H9 (cell line): ENCODE results near the gene FBXO38. TPM values are rescaled to one million over a fixed set of nuclear protein-coding genes. Genes with fewer than 3 reads are reported as not detected.

Experiments
- DNase-seq: peaks from one replicate; pipeline ENCODE4 v3.0.0-alpha.2; 2017
- H2AFZ ChIP-seq: one replicate; pipeline ENCODE4 v1.6.1; 2013; ENCODE audit warnings: mild to moderate bottlenecking, low read length, control low read depth, moderate library complexity
- H2AK5ac ChIP-seq: 2 replicates; pipeline ENCODE4 v1.6.1; 2013; ENCODE audit warnings: low read length, control low read depth, mixed read lengths; ENCODE audit not compliant: insufficient read length
- H2BK120ac ChIP-seq: one replicate; pipeline ENCODE4 v1.6.1; 2013; ENCODE audit warnings: low read depth, mild to moderate bottlenecking, low read length, control low read depth, inconsistent platforms; ENCODE audit not compliant: poor library complexity, severe bottlenecking
- H2BK12ac ChIP-seq: 2 replicates; pipeline ENCODE4 v1.6.1; 2013; ENCODE audit warnings: low read length, control low read depth, mixed read lengths, low read depth; ENCODE audit not compliant: insufficient read length
- H2BK15ac ChIP-seq: 2 replicates; pipeline ENCODE4 v1.6.1; 2013; ENCODE audit warnings: low read depth, low read length, control low read depth
- H2BK20ac ChIP-seq: one replicate; pipeline ENCODE4 v1.6.1; 2013; ENCODE audit warnings: low read depth, mild to moderate bottlenecking, low read length, control low read depth, inconsistent platforms; ENCODE audit not compliant: poor library complexity, severe bottlenecking
- H2BK5ac ChIP-seq: 2 replicates; pipeline ENCODE4 v1.6.1; 2013; ENCODE audit warnings: low read length, control low read depth, mixed read lengths; ENCODE audit not compliant: insufficient read length
- H3K14ac ChIP-seq: 2 replicates; pipeline ENCODE4 v1.6.1; 2013; ENCODE audit warnings: low read length, control low read depth; ENCODE audit not compliant: insufficient read depth
- H3K18ac ChIP-seq: 2 replicates; pipeline ENCODE4 v1.6.1; 2013; ENCODE audit warnings: low read depth, mild to moderate bottlenecking, mixed read lengths, low read length, control low read depth; ENCODE audit not compliant: insufficient read length
- H3K23ac ChIP-seq: 2 replicates; pipeline ENCODE4 v1.6.1; 2013; ENCODE audit warnings: low read length, control low read depth, mixed read lengths, low read depth; ENCODE audit not compliant: insufficient read length
- H3K23me2 ChIP-seq: 2 replicates; pipeline ENCODE4 v1.6.1; 2013; ENCODE audit warnings: low read depth, mild to moderate bottlenecking, mixed read lengths, low read length, control low read depth; ENCODE audit not compliant: insufficient read length, poor library complexity, severe bottlenecking
- H3K27ac ChIP-seq: 2 replicates; pipeline ENCODE4 v1.5.1; 2013; ENCODE audit warnings: low read length, control low read depth, mixed read lengths, low read depth; ENCODE audit not compliant: insufficient read length
- H3K27me3 ChIP-seq: 2 replicates; pipeline ENCODE4 v1.6.1; 2013; ENCODE audit warnings: low read length, control low read depth, inconsistent platforms; ENCODE audit not compliant: insufficient read depth
- H3K4ac ChIP-seq: 2 replicates; pipeline ENCODE4 v1.6.1; 2013; ENCODE audit warnings: low read depth, mild to moderate bottlenecking, control low read depth, inconsistent platforms, low read length, moderate library complexity
- H3K4me1 ChIP-seq: 2 replicates; pipeline ENCODE4 v1.6.1; 2013; ENCODE audit warnings: low read length, control low read depth, inconsistent platforms; ENCODE audit not compliant: insufficient read depth
- H3K4me2 ChIP-seq: 2 replicates; pipeline ENCODE4 v1.6.1; 2013; ENCODE audit warnings: low read length, control low read depth, mixed read lengths; ENCODE audit not compliant: insufficient read length, insufficient read depth
- H3K56ac ChIP-seq: 2 replicates; pipeline ENCODE4 v1.6.1; 2013; ENCODE audit warnings: low read depth, mild to moderate bottlenecking, mixed read lengths, low read length, control low read depth; ENCODE audit not compliant: insufficient read length
- H3K79me1 ChIP-seq: 2 replicates; pipeline ENCODE4 v1.6.1; 2013; ENCODE audit warnings: low read depth, mild to moderate bottlenecking, moderate library complexity, low read length, control low read depth, inconsistent platforms; ENCODE audit not compliant: insufficient read depth, poor library complexity, severe bottlenecking
- H3K79me2 ChIP-seq: 2 replicates; pipeline ENCODE4 v1.6.1; 2013; ENCODE audit warnings: low read length, control low read depth, inconsistent platforms; ENCODE audit not compliant: insufficient read depth
- H3K9ac ChIP-seq: 2 replicates; pipeline ENCODE4 v1.6.1; 2013; ENCODE audit warnings: low read length, control low read depth, mixed read lengths; ENCODE audit not compliant: insufficient read length; ENCODE audit errors: extremely low read depth
- H3K9me3 ChIP-seq: one replicate; pipeline ENCODE4 v1.6.1; 2013; ENCODE audit warnings: low read depth, low read length, inconsistent platforms; ENCODE audit not compliant: control insufficient read depth
- H3T11ph ChIP-seq: one replicate; pipeline ENCODE4 v1.6.1; 2013; ENCODE audit warnings: mild to moderate bottlenecking, low read length, control low read depth, inconsistent platforms
- H4K20me1 ChIP-seq: one replicate; pipeline ENCODE4 v1.6.1; 2013; ENCODE audit not compliant: control insufficient read depth, insufficient read length, insufficient read depth
- H4K5ac ChIP-seq: 2 replicates; pipeline ENCODE4 v1.6.1; 2013; ENCODE audit warnings: low read depth, mild to moderate bottlenecking, mixed read lengths, low read length, control low read depth; ENCODE audit not compliant: insufficient read length
- H4K8ac ChIP-seq: replicated peaks from 2 replicates; pipeline ENCODE4 v1.6.1; 2013; ENCODE audit warnings: low read length, control low read depth, mixed read lengths, low read depth; ENCODE audit not compliant: insufficient read length
- H4K91ac ChIP-seq: 2 replicates; pipeline ENCODE4 v1.6.1; 2013; ENCODE audit warnings: low read depth, mild to moderate bottlenecking, moderate library complexity, mixed read lengths, low read length, control low read depth; ENCODE audit not compliant: insufficient read length
- H3K27ac Mint-ChIP-seq, 3 experiments: 2 replicates in 2 of 3; 3 replicates in 1 of 3; pipeline ENCODE4 v1.8.0; 2020 to 2021; ENCODE audit warnings: mixed read lengths in 3 of 3, mild to moderate bottlenecking in 1 of 3, moderate library complexity in 1 of 3
- H3K27me3 Mint-ChIP-seq: 2 replicates; pipeline ENCODE4 v1.8.0; 2021; ENCODE audit warnings: low read depth, mild to moderate bottlenecking, moderate library complexity, mixed read lengths
- H3K36me3 Mint-ChIP-seq, 3 experiments: 2 replicates in 2 of 3; 3 replicates in 1 of 3; pipeline ENCODE4 v1.8.0; 2020 to 2021; ENCODE audit warnings: low read depth in 3 of 3, mixed read lengths in 3 of 3; ENCODE audit not compliant: insufficient read depth in 1 of 3
- H3K4me1 Mint-ChIP-seq, 2 experiments: 2 replicates each; pipeline ENCODE4 v1.8.0; 2020; ENCODE audit warnings: mixed read lengths in 2 of 2
- H3K4me3 Mint-ChIP-seq, 2 experiments: 2 replicates in 1 of 2; 3 replicates in 1 of 2; pipeline ENCODE4 v1.8.0; 2020 to 2021; ENCODE audit warnings: mild to moderate bottlenecking in 2 of 2, mixed read lengths in 2 of 2, moderate library complexity in 1 of 2
- H3K9me3 Mint-ChIP-seq, 2 experiments: 2 replicates in 1 of 2; 3 replicates in 1 of 2; pipeline ENCODE4 v1.8.0; 2020; ENCODE audit warnings: mild to moderate bottlenecking in 2 of 2, mixed read lengths in 2 of 2, moderate library complexity in 1 of 2
- WGBS: extraction: QIAGEN DNeasy Blood & Tissue Kit; methylation state at CpG from one replicate; pipeline ENCODE4 v1.1.7; 2013; ENCODE audit warnings: missing lambda C conversion rate, low lambda C conversion rate, mixed read lengths; ENCODE audit not compliant: insufficient read length; ENCODE audit errors: extremely low coverage; 5-methylcytosine and 5-hydroxymethylcytosine counted together
- total RNA-seq: library from RNA; stranded (reverse); gene quantifications from 2 replicates; pipeline ENCODE4 v1.2.1, GENCODE V29; 2021
- TF ChIP-seq, protein P1 (sequence below): fragments of 200-600 bp; sonication (generic); conservative IDR thresholded peaks from 3 replicates; pipeline ENCODE4 v1.8.0; 2021; ENCODE audit warnings: antibody characterized with exemption, mild to moderate bottlenecking

Gene FBXO38
- total RNA-seq, 1 experiment from 2014 or later: 34.6 TPM

DNA sequence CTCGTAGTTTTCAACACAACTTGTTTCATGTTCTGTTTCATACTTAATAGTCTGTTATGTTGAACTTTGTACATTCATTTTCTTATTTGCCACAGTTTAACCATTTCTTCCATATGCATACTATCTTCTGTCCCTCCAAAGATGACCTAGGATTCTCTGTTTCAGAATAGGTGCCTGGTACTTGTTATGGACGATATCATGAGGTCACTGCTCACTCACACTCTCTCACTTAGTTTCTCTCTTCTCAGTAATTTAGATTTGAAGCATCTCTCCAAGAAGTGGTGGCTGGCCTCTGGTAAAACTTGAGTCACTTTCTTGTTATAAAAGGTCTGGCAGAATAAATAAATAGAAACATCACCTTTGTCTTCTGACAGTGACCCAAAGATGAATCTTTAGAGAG, 28.4 kb downstream of the FBXO38 start:
- Histone ChIP-seq H3K27ac (no peak overlapping the region), H3T11ph (no peak overlapping the region), H3K4me1 (no peaks in the 10 kb centered on the region), H3K9me3 (no peaks in the 10 kb centered on the region), H3K23ac (no peak overlapping the region), H3K79me2 (no peaks in the 10 kb centered on the region), H3K14ac (no peak overlapping the region), H3K9ac (no peak overlapping the region), H3K27me3 (no peaks in the 10 kb centered on the region), H3K18ac (no peak overlapping the region), H2BK12ac (no peak overlapping the region), H2BK5ac (no peak overlapping the region), H2BK15ac (no peak overlapping the region), H3K4me2 (no peak overlapping the region), H4K20me1 (no peaks in the 10 kb centered on the region), H2BK20ac (no peak overlapping the region), H4K8ac (no peak overlapping the region), H3K79me1 (no peaks in the 10 kb centered on the region), H2BK120ac (no peak overlapping the region), H4K91ac (no peak overlapping the region), H2AFZ (no peak overlapping the region), H3K4ac (no peak overlapping the region), H4K5ac (no peak overlapping the region), H2AK5ac (no peak overlapping the region), H3K56ac (no peak overlapping the region), H3K23me2 (no peaks in the 10 kb centered on the region)
- Mint-ChIP-seq H3K4me3 (no peak overlapping the region), H3K27ac (no peak overlapping the region), H3K27me3 (peaks cover 1% of the 10 kb centered on the region; the same call in 1 of the 2 replicates), H3K9me3 (no peaks in the 10 kb centered on the region), H3K36me3 (peaks cover 10 to 74% (median 67%) of the 10 kb centered on the region in 3 experiments; a peak in 6 of 7 replicates), H3K4me1 (no peaks in the 10 kb centered on the region)
- no CpG with 5 or more reads among the region's 2 CpGs for WGBS
- DNase-seq: no peak
- TF ChIP-seq, protein P1, sequence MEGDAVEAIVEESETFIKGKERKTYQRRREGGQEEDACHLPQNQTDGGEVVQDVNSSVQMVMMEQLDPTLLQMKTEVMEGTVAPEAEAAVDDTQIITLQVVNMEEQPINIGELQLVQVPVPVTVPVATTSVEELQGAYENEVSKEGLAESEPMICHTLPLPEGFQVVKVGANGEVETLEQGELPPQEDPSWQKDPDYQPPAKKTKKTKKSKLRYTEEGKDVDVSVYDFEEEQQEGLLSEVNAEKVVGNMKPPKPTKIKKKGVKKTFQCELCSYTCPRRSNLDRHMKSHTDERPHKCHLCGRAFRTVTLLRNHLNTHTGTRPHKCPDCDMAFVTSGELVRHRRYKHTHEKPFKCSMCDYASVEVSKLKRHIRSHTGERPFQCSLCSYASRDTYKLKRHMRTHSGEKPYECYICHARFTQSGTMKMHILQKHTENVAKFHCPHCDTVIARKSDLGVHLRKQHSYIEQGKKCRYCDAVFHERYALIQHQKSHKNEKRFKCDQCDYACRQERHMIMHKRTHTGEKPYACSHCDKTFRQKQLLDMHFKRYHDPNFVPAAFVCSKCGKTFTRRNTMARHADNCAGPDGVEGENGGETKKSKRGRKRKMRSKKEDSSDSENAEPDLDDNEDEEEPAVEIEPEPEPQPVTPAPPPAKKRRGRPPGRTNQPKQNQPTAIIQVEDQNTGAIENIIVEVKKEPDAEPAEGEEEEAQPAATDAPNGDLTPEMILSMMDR: no peak
